ENCODE data around the gene HOXA11. TPM values are rescaled to one million over a fixed set of nuclear protein-coding genes. Genes with fewer than 3 reads are reported as not detected.

HOXA11 gene
- total RNA-seq, 1 experiment from 2014 or later = not detected

DNA sequence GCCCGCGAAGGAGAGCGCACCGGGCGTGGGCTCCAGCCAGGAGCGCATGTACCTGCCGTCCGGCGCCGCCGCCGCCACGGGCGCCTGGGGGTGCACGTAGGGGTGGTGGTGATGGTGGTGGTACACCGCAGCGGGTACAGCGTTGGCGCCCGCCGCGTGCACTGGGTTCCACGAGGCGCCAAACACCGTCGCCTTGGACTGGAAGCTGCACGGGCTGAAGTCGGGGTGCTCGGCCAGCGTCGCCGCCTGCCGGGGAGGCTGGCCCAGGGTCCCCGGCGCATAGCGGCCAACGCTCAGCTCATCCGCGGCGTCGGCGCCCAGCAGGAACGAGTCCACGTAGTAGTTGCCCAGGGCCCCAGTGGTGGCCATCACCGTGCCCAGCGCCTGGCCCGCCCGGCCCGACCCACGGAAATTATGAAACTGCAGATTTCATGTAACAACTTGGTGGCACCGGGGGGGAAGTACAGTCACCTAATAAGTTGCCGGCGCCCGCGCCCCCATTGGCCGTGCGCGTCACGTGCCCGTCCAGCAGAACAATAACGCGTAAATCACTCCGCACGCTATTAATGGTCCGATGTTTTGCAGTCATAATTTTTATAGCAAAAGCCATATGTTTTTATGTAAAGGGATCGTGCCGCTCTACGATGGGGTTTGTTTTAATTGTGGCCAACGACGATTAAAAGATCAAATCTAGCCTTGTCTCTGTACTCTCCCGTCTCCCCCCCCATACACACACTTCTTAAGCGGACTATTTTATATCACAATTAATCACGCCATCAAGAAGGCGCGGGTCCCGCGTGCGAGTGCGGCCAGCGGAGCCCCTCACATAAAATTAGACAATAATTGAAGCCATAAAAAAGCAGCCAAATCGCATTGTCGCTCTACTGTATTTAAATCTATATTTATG, 19.7 kb downstream of the HOXA11 start, which contains the start of gene HOXA9:
Gene HOXA9, minus strand, starts transcription at position 449 of the 907 bp plus-strand sequence. Its CDS starts 80 bp downstream, at position 369.
- no peak within 1 kb of the TSS for H3K27ac ChIP-seq (ENCODE audit: insufficient read length, low read depth, low read length)
- no peak within 1 kb of the TSS for H4K91ac ChIP-seq (ENCODE audit: insufficient read length, low read depth, low read length)
- no peak within 1 kb of the TSS for H3K18ac ChIP-seq (ENCODE audit: insufficient read length, low read depth, low read length)
- TF ChIP-seq, protein P1, sequence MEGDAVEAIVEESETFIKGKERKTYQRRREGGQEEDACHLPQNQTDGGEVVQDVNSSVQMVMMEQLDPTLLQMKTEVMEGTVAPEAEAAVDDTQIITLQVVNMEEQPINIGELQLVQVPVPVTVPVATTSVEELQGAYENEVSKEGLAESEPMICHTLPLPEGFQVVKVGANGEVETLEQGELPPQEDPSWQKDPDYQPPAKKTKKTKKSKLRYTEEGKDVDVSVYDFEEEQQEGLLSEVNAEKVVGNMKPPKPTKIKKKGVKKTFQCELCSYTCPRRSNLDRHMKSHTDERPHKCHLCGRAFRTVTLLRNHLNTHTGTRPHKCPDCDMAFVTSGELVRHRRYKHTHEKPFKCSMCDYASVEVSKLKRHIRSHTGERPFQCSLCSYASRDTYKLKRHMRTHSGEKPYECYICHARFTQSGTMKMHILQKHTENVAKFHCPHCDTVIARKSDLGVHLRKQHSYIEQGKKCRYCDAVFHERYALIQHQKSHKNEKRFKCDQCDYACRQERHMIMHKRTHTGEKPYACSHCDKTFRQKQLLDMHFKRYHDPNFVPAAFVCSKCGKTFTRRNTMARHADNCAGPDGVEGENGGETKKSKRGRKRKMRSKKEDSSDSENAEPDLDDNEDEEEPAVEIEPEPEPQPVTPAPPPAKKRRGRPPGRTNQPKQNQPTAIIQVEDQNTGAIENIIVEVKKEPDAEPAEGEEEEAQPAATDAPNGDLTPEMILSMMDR (conservative IDR thresholded peaks at IDR 0.05) = no peak
- H3K4me1 Mint-ChIP-seq = peaks cover 0 to 15% of the 10 kb centered on the region in 2 experiments; a peak in 3 of 4 replicates
- DNase-seq = no peak
- H2AFZ ChIP-seq (ENCODE audit: low read length) = no peak within 1 kb of the TSS
- no peak within 1 kb of the TSS for H4K5ac ChIP-seq (ENCODE audit: insufficient read length, low read depth, low read length)
- no peak within 1 kb of the TSS for H2BK5ac ChIP-seq (ENCODE audit: insufficient read length, low read length)
- H4K20me1 ChIP-seq (ENCODE audit: control insufficient read depth, insufficient read depth, insufficient read length) = no peaks in the 10 kb centered on the region
- H3K9me3 ChIP-seq (ENCODE audit: control insufficient read depth, low read depth, low read length) = no peaks in the 10 kb centered on the region
- H3K56ac ChIP-seq (ENCODE audit: insufficient read length, low read depth, low read length) = no peak within 1 kb of the TSS
- no CpG with 5 or more reads among the region's 82 CpGs for WGBS (ENCODE audit: extremely low coverage, insufficient read length, low lambda C conversion rate)
- H2BK120ac ChIP-seq (ENCODE audit: low read depth, low read length, poor library complexity, severe bottlenecking) = no peak within 1 kb of the TSS
- H2AK5ac ChIP-seq (ENCODE audit: insufficient read length, low read length) = no peak within 1 kb of the TSS
- H3K4me1 ChIP-seq (ENCODE audit: insufficient read depth, low read length) = no peaks in the 10 kb centered on the region
- H3K9me3 Mint-ChIP-seq = peaks cover 5 to 12% of the 10 kb centered on the region in 2 experiments
- no peak within 1 kb of the TSS for H3K9ac ChIP-seq (ENCODE audit: extremely low read depth, insufficient read length, low read length)
- H3T11ph ChIP-seq (ENCODE audit: low read length) = no peak within 1 kb of the TSS
- peak within 1 kb of the TSS; percentile 37 for H3K4me2 ChIP-seq (ENCODE audit: insufficient read depth, insufficient read length, low read length)
- no peak within 1 kb of the TSS; a peak in 1 of 7 replicates for H3K27ac Mint-ChIP-seq
- H3K27me3 ChIP-seq (ENCODE audit: insufficient read depth, low read length) = peaks cover 95% of the 10 kb centered on the region
- no peak within 1 kb of the TSS for H2BK15ac ChIP-seq (ENCODE audit: low read depth, low read length)
- no peak within 1 kb of the TSS for H2BK20ac ChIP-seq (ENCODE audit: low read depth, low read length, poor library complexity, severe bottlenecking)
- H3K23ac ChIP-seq (ENCODE audit: insufficient read length, low read depth, low read length) = no peak within 1 kb of the TSS
- H3K36me3 Mint-ChIP-seq (ENCODE audit: insufficient read depth in 1 of 3, low read depth in 3 of 3) = no peaks in the 10 kb centered on the region; a peak in 1 of 7 replicates
- H3K14ac ChIP-seq (ENCODE audit: insufficient read depth, low read length) = no peak within 1 kb of the TSS; the same call in 1 of the 2 replicates
- no peaks in the 10 kb centered on the region for H3K79me2 ChIP-seq (ENCODE audit: insufficient read depth, low read length)
- no peak within 1 kb of the TSS for H3K4me3 Mint-ChIP-seq
- H3K27me3 Mint-ChIP-seq (ENCODE audit: low read depth) = peaks cover 98% of the 10 kb centered on the region
- H3K79me1 ChIP-seq (ENCODE audit: insufficient read depth, low read depth, low read length, poor library complexity, severe bottlenecking) = no peaks in the 10 kb centered on the region
- no peak within 1 kb of the TSS for H3K4ac ChIP-seq (ENCODE audit: low read depth, low read length)
- H4K8ac ChIP-seq (replicated peaks; ENCODE audit: insufficient read length, low read depth, low read length) = no peak within 1 kb of the TSS
- no peaks in the 10 kb centered on the region for H3K23me2 ChIP-seq (ENCODE audit: insufficient read length, low read depth, low read length, poor library complexity, severe bottlenecking)
- no peak within 1 kb of the TSS for H2BK12ac ChIP-seq (ENCODE audit: insufficient read length, low read depth, low read length)

All from H9 (cell line).